Measurements from ENCODE around the gene ATOH8.

GRCh38 chr2:85724731-85725181, 29.0 kb upstream of the ATOH8 start:
- TF ChIP-seq POLR2A (IDR thresholded peaks at IDR 0.05) (no peak), CTCF (IDR thresholded peaks at IDR 0.05) (no peak)
